Hepatocyte (in vitro differentiated cells): ENCODE measurements around the gene IFFO2.

Experiments used
- EZH2 ChIP-seq: fragments of 200-600 bp; sonication (generic); IDR thresholded peaks from 2 replicates; pipeline ENCODE4 v1.6.1; 2016; ENCODE audit warnings: antibody characterized with exemption, mild to moderate bottlenecking, borderline replicate concordance
- EZH2phosphoT487 ChIP-seq: fragments of 200-600 bp; sonication (generic); IDR thresholded peaks from one replicate; pipeline ENCODE4 v1.6.1; 2018; ENCODE audit warnings: antibody characterized with exemption, mild to moderate bottlenecking, low read depth, moderate library complexity; ENCODE audit not compliant: unreplicated experiment, severe bottlenecking
- TF ChIP-seq, protein P1 (sequence below): fragments of 200-600 bp; sonication (generic); IDR thresholded peaks from 2 replicates; pipeline ENCODE4 v1.5.1; 2016; ENCODE audit warnings: antibody characterized with exemption, mild to moderate bottlenecking; ENCODE audit not compliant: poor library complexity

DNA sequence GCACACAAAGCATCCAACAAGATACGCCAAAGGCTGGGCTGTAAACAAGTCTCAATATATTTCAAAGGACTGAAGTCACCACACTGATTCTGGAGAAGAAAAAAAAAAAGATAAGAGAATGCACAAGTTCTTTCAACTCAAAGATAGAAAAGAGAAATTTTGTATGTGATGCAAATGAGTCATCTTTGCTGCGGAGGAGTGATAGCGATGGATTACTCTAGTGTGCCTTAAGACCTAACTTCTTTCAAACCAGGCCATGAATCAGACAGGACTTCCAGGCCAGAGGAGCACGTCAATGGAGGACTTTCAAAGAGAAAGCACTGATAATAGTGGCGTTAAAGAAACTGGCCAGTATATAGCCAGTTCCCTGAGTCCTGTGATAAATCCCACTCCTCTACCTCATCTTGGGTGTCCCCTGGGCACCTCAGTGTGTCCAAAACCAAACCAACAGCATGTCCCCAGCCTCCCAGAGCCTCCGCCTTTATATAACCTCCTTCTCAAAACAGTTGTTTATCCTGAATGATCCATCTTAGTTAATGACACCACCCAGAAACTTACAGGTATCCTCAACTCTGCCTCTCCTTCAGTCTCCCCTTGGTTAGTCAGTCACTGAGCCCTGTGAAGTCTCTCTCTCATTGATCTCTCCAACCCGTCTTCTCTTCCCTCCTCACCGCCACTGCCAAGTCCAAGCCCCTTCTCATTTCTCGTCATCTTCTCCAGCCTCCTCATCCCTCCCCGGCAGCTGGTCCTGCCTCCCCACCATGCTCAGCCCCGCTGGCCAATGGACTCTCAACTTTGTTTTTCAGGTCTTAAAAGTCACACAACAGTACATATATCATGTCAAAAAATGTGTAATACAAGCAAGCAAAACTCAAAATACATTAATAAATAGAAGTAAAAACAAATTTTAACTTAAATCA is 47.2 kb upstream of the IFFO2 start:
- TF ChIP-seq, protein P1, sequence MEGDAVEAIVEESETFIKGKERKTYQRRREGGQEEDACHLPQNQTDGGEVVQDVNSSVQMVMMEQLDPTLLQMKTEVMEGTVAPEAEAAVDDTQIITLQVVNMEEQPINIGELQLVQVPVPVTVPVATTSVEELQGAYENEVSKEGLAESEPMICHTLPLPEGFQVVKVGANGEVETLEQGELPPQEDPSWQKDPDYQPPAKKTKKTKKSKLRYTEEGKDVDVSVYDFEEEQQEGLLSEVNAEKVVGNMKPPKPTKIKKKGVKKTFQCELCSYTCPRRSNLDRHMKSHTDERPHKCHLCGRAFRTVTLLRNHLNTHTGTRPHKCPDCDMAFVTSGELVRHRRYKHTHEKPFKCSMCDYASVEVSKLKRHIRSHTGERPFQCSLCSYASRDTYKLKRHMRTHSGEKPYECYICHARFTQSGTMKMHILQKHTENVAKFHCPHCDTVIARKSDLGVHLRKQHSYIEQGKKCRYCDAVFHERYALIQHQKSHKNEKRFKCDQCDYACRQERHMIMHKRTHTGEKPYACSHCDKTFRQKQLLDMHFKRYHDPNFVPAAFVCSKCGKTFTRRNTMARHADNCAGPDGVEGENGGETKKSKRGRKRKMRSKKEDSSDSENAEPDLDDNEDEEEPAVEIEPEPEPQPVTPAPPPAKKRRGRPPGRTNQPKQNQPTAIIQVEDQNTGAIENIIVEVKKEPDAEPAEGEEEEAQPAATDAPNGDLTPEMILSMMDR: no peak
- TF ChIP-seq EZH2: no peak
- no peak for TF ChIP-seq EZH2phosphoT487
